Astrocyte (in vitro differentiated cells and primary cell): ENCODE measurements around the gene GRAMD1B. TPM values are rescaled to one million over a fixed set of nuclear protein-coding genes. Genes with fewer than 3 reads are reported as not detected.

ENCODE experiments used
- DNase-seq: peaks from one replicate; pipeline ENCODE4 v3.0.0-alpha.2; 2010; ENCODE audit warnings: low read depth
- FAIRE-seq: peaks from 2 replicates; lab custom pipeline; 2011; peaks lifted over from hg19 to GRCh38; lab: Jason Lieb, UNC
- H2AFZ ChIP-seq: 2 replicates; pipeline ENCODE4 v1.6.0; 2012; ENCODE audit warnings: low read depth, low read length, inconsistent platforms
- H3K27ac ChIP-seq: 2 replicates; pipeline ENCODE4 v1.5.1; 2011; ENCODE audit warnings: low read depth, low read length, inconsistent platforms
- H3K27me3 ChIP-seq: 2 replicates; pipeline ENCODE4 v1.6.0; 2011; ENCODE audit warnings: low read length, inconsistent platforms; ENCODE audit not compliant: insufficient read depth
- H3K36me3 ChIP-seq: 2 replicates; pipeline ENCODE4 v1.5.1; 2011; ENCODE audit warnings: low read length, inconsistent platforms; ENCODE audit not compliant: insufficient read depth
- H3K4me1 ChIP-seq: 2 replicates; pipeline ENCODE4 v1.5.1; 2011; ENCODE audit warnings: low read length, inconsistent platforms; ENCODE audit not compliant: insufficient read depth
- H3K4me2 ChIP-seq: 2 replicates; pipeline ENCODE4 v1.6.0; 2012; ENCODE audit warnings: low read length, inconsistent platforms
- H3K4me3 ChIP-seq: 2 replicates; pipeline ENCODE4 v1.5.1; 2011; ENCODE audit warnings: low read depth, mild to moderate bottlenecking, low read length, inconsistent platforms; ENCODE audit not compliant: insufficient read depth
- H3K79me2 ChIP-seq: 2 replicates; pipeline ENCODE4 v1.6.0; 2012; ENCODE audit warnings: mild to moderate bottlenecking, low read length, inconsistent platforms; ENCODE audit not compliant: insufficient read depth
- H3K9ac ChIP-seq: 2 replicates; pipeline ENCODE4 v1.6.0; 2012; ENCODE audit warnings: mild to moderate bottlenecking, low read length, inconsistent platforms
- H3K9me3 ChIP-seq: 2 replicates; pipeline ENCODE4 v1.5.1; 2012; ENCODE audit warnings: low read depth, mild to moderate bottlenecking, low read length, inconsistent platforms; ENCODE audit not compliant: insufficient read depth
- H4K20me1 ChIP-seq: 2 replicates; pipeline ENCODE4 v1.6.0; 2012; ENCODE audit warnings: low read length, inconsistent platforms; ENCODE audit not compliant: insufficient read depth
- H3K27ac Mint-ChIP-seq: one replicate; pipeline ENCODE4 v1.8.0; 2021; ENCODE audit warnings: mild to moderate bottlenecking, mixed read lengths; ENCODE audit not compliant: unreplicated experiment
- H3K27me3 Mint-ChIP-seq: one replicate; pipeline ENCODE4 v1.8.0; 2021; ENCODE audit warnings: low read depth, mixed read lengths; ENCODE audit not compliant: unreplicated experiment
- H3K36me3 Mint-ChIP-seq: one replicate; pipeline ENCODE4 v1.8.0; 2021; ENCODE audit warnings: low read depth, mixed read lengths; ENCODE audit not compliant: unreplicated experiment
- H3K4me1 Mint-ChIP-seq: one replicate; pipeline ENCODE4 v1.8.0; 2021; ENCODE audit warnings: low read depth, mixed read lengths; ENCODE audit not compliant: unreplicated experiment
- H3K4me3 Mint-ChIP-seq: one replicate; pipeline ENCODE4 v1.8.0; 2021; ENCODE audit warnings: mild to moderate bottlenecking, moderate library complexity, mixed read lengths; ENCODE audit not compliant: unreplicated experiment
- H3K9me3 Mint-ChIP-seq: one replicate; pipeline ENCODE4 v1.8.0; 2021; ENCODE audit warnings: mild to moderate bottlenecking, mixed read lengths; ENCODE audit not compliant: unreplicated experiment
- CTCF ChIP-seq: IDR thresholded peaks from 2 replicates; pipeline ENCODE4 v1.5.1; 2011; ENCODE audit warnings: low read depth, mild to moderate bottlenecking, inconsistent platforms, low read length, moderate library complexity; ENCODE audit not compliant: insufficient read depth
- EZH2 ChIP-seq: IDR thresholded peaks from 2 replicates; pipeline ENCODE4 v1.6.1; 2012; ENCODE audit warnings: mild to moderate bottlenecking, low read length, inconsistent platforms; ENCODE audit not compliant: insufficient read depth
- total RNA-seq: library from RNA; stranded (reverse); gene quantifications from 2 replicates; pipeline ENCODE4 v1.2.1, GENCODE V29; 2021

GRAMD1B gene
- total RNA-seq, 1 donor from 2014 or later: 6.5 TPM

GRCh38 chr11:123448823-123449222 is 18.8 kb downstream of the GRAMD1B start:
- Histone ChIP-seq H3K27ac (no peak overlapping the region), H4K20me1 (no peaks in the 10 kb centered on the region), H3K27me3 (no peaks in the 10 kb centered on the region), H3K4me1 (no peaks in the 10 kb centered on the region), H3K9ac (no peak overlapping the region), H3K36me3 (no peaks in the 10 kb centered on the region), H3K4me3 (no peak overlapping the region), H3K4me2 (no peak overlapping the region), H3K9me3 (no peaks in the 10 kb centered on the region), H2AFZ (no peak overlapping the region), H3K79me2 (no peaks in the 10 kb centered on the region)
- Mint-ChIP-seq H3K9me3 (peaks cover 3% of the 10 kb centered on the region), H3K36me3 (peaks cover 5% of the 10 kb centered on the region), H3K4me1 (peaks cover 11% of the 10 kb centered on the region), H3K27ac (no peak overlapping the region), H3K27me3 (peaks cover 2% of the 10 kb centered on the region), H3K4me3 (no peak overlapping the region)
- TF ChIP-seq EZH2 (no peak), CTCF (no peak)
- FAIRE-seq (no peak), DNase-seq (no peak)

- TF ChIP-seq EZH2 (no peak), CTCF (no peak)
- Mint-ChIP-seq H3K4me3 (no peak overlapping the region), H3K4me1 (peaks cover 15% of the 10 kb centered on the region), H3K27ac (no peak overlapping the region), H3K9me3 (peaks cover 3% of the 10 kb centered on the region), H3K36me3 (peaks cover 5% of the 10 kb centered on the region), H3K27me3 (peaks cover 2% of the 10 kb centered on the region)
- no peaks in the 10 kb centered on the region for H4K20me1 ChIP-seq
- H3K9ac ChIP-seq: no peak overlapping the region
- H3K79me2 ChIP-seq: no peaks in the 10 kb centered on the region
- H3K27ac ChIP-seq: no peak overlapping the region
- no peaks in the 10 kb centered on the region for H3K27me3 ChIP-seq
- H3K4me3 ChIP-seq: no peak overlapping the region
- H3K36me3 ChIP-seq: no peaks in the 10 kb centered on the region
- H3K4me2 ChIP-seq: no peak overlapping the region
- no peak overlapping the region for H2AFZ ChIP-seq
- H3K4me1 ChIP-seq: peaks cover 4% of the 10 kb centered on the region
- no peak for DNase-seq
- no peaks in the 10 kb centered on the region for H3K9me3 ChIP-seq
- no peak for FAIRE-seq
Observed at GRCh38 chr11:123449436-123449835, 19.4 kb downstream of the GRAMD1B start.

GRCh38 chr11:123450623-123451022 is 20.6 kb downstream of the GRAMD1B start:
- no peaks in the 10 kb centered on the region for H4K20me1 ChIP-seq
- no peaks in the 10 kb centered on the region for H3K9me3 ChIP-seq
- H3K36me3 ChIP-seq: no peaks in the 10 kb centered on the region
- H3K4me3 Mint-ChIP-seq: no peak overlapping the region
- peaks cover 3% of the 10 kb centered on the region for H3K36me3 Mint-ChIP-seq
- FAIRE-seq (no peak), DNase-seq (peak; percentile 77)
- H3K79me2 ChIP-seq: no peaks in the 10 kb centered on the region
- no peak overlapping the region for H3K4me3 ChIP-seq
- peaks cover 2% of the 10 kb centered on the region for H3K27me3 Mint-ChIP-seq
- TF ChIP-seq EZH2 (no peak), CTCF (no peak)
- H3K4me1 ChIP-seq: peaks cover 5% of the 10 kb centered on the region
- no peak overlapping the region for H3K9ac ChIP-seq
- no peak overlapping the region for H3K4me2 ChIP-seq
- no peaks in the 10 kb centered on the region for H3K27me3 ChIP-seq
- H3K27ac ChIP-seq: no peak overlapping the region
- peak overlapping the region; percentile 79 for H3K27ac Mint-ChIP-seq
- no peak overlapping the region for H2AFZ ChIP-seq
- peaks cover 17% of the 10 kb centered on the region for H3K4me1 Mint-ChIP-seq
- peaks cover 3% of the 10 kb centered on the region for H3K9me3 Mint-ChIP-seq
